ENCODE measurements around the gene NUTM1.

DNA sequence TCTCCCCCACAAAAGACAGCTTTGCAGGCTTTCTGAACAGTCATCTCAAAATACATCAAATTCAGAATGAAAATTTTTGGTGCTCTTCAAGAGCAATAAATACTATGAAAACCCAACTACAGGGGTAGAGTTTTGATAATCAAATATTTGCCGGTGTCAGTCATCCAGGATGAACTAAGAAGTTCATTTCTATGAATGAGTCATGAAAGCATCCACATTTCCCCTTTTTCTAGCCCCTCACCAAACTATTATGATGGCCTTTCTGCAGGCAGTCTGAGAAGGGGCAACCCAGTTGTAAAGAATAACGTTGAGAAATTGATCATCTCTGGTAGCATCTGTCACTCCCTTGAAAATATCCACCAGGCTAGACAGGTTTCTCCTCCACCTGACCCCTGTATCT lies 27.0 kb downstream of the NUTM1 start:
- TF ChIP-seq, protein P1, sequence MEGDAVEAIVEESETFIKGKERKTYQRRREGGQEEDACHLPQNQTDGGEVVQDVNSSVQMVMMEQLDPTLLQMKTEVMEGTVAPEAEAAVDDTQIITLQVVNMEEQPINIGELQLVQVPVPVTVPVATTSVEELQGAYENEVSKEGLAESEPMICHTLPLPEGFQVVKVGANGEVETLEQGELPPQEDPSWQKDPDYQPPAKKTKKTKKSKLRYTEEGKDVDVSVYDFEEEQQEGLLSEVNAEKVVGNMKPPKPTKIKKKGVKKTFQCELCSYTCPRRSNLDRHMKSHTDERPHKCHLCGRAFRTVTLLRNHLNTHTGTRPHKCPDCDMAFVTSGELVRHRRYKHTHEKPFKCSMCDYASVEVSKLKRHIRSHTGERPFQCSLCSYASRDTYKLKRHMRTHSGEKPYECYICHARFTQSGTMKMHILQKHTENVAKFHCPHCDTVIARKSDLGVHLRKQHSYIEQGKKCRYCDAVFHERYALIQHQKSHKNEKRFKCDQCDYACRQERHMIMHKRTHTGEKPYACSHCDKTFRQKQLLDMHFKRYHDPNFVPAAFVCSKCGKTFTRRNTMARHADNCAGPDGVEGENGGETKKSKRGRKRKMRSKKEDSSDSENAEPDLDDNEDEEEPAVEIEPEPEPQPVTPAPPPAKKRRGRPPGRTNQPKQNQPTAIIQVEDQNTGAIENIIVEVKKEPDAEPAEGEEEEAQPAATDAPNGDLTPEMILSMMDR (IDR thresholded peaks at IDR 0.05): no peak
- TF ChIP-seq FOXP1 (CRISPR knock-in tag; IDR thresholded peaks at IDR 0.05; ENCODE audit: borderline replicate concordance): no peak
- TF ChIP-seq, protein P2, sequence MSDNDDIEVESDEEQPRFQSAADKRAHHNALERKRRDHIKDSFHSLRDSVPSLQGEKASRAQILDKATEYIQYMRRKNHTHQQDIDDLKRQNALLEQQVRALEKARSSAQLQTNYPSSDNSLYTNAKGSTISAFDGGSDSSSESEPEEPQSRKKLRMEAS (CRISPR knock-in tag; IDR thresholded peaks at IDR 0.05): no peak
